ENCODE results near the gene NSG2. TPM values are rescaled to one million over a fixed set of nuclear protein-coding genes. Genes with fewer than 3 reads are reported as not detected.

The NSG2 gene
- total RNA-seq (0.20 and 0.33 TPM in 2 replicates), polyA plus RNA-seq (not detected in 2 replicates)

GRCh38 chr5:174045470-174046025, at the start of gene NSG2:
Gene NSG2, plus strand, starts transcription at chr5:174045706. Its CDS starts 1,050 bp downstream, at chr5:174046756.
- no peaks in the 10 kb centered on the region for H3K36me3 ChIP-seq (replicated peaks; ENCODE audit: insufficient read depth, low read depth)
- WGBS (ENCODE audit: low lambda C conversion rate, missing lambda C conversion rate) = 7% methylated on average over 17 of the region's 17 CpGs
- H3K9me2 ChIP-seq (replicated peaks; ENCODE audit: insufficient read depth) = no peaks in the 10 kb centered on the region
- H2AFZ ChIP-seq = no peak within 1 kb of the TSS
- TF ChIP-seq EZH2phosphoT487 (IDR thresholded peaks at IDR 0.05; ENCODE audit: low read depth, severe bottlenecking, unreplicated experiment) (no peak), CTCF (IDR thresholded peaks at IDR 0.05; ENCODE audit: poor library complexity) (peak; percentile 98), EZH2 (IDR thresholded peaks at IDR 0.05; ENCODE audit: borderline replicate concordance) (no peak)
- no peaks in the 10 kb centered on the region for H3K79me2 ChIP-seq
- no peaks in the 10 kb centered on the region for H3K4me1 ChIP-seq (ENCODE audit: insufficient read depth)
- no peaks in the 10 kb centered on the region for H4K20me1 ChIP-seq (ENCODE audit: insufficient read depth, poor library complexity, severe bottlenecking)
- no peaks in the 10 kb centered on the region for H3K27me3 ChIP-seq
- DNase-seq (ENCODE audit: low spot score) = peak; percentile 97
- H3K27ac ChIP-seq = no peak within 1 kb of the TSS
- H3K4me2 ChIP-seq = no peak within 1 kb of the TSS
- H3K9me3 ChIP-seq (ENCODE audit: low read depth) = no peaks in the 10 kb centered on the region
- H3K4me3 ChIP-seq = no peak within 1 kb of the TSS

GRCh38 chr5:173997331-173997730, 48.2 kb upstream of the NSG2 start:
- Histone ChIP-seq H4K20me1 (ENCODE audit: insufficient read depth, poor library complexity, severe bottlenecking) (no peaks in the 10 kb centered on the region), H3K27ac (no peak overlapping the region), H3K9me3 (ENCODE audit: low read depth) (no peaks in the 10 kb centered on the region), H3K36me3 (replicated peaks; ENCODE audit: insufficient read depth, low read depth) (no peaks in the 10 kb centered on the region), H3K9me2 (replicated peaks; ENCODE audit: insufficient read depth) (no peaks in the 10 kb centered on the region), H3K27me3 (peaks cover 15% of the 10 kb centered on the region), H3K4me3 (no peak overlapping the region), H3K4me1 (ENCODE audit: insufficient read depth) (no peaks in the 10 kb centered on the region), H3K79me2 (no peaks in the 10 kb centered on the region), H3K4me2 (no peak overlapping the region), H2AFZ (no peak overlapping the region)
- WGBS (ENCODE audit: low lambda C conversion rate, missing lambda C conversion rate) = 82% methylated on average over 4 of the region's 4 CpGs
- DNase-seq (ENCODE audit: low spot score) = no peak
- no peak for TF ChIP-seq EZH2phosphoT487 (IDR thresholded peaks at IDR 0.05; ENCODE audit: low read depth, severe bottlenecking, unreplicated experiment)
- TF ChIP-seq EZH2 (IDR thresholded peaks at IDR 0.05; ENCODE audit: borderline replicate concordance) = no peak
- TF ChIP-seq CTCF (IDR thresholded peaks at IDR 0.05; ENCODE audit: poor library complexity) = no peak

- DNase-seq (ENCODE audit: low spot score) = no peak
- 70% methylated on average over 4 of the region's 4 CpGs for WGBS (ENCODE audit: low lambda C conversion rate, missing lambda C conversion rate)
- H3K4me3 ChIP-seq = no peak overlapping the region
- H3K27me3 ChIP-seq = peaks cover 15% of the 10 kb centered on the region
- no peaks in the 10 kb centered on the region for H3K79me2 ChIP-seq
- no peaks in the 10 kb centered on the region for H3K4me1 ChIP-seq (ENCODE audit: insufficient read depth)
- H2AFZ ChIP-seq = no peak overlapping the region
- TF ChIP-seq EZH2 (IDR thresholded peaks at IDR 0.05; ENCODE audit: borderline replicate concordance) = no peak
- TF ChIP-seq EZH2phosphoT487 (IDR thresholded peaks at IDR 0.05; ENCODE audit: low read depth, severe bottlenecking, unreplicated experiment) = no peak
- TF ChIP-seq CTCF (IDR thresholded peaks at IDR 0.05; ENCODE audit: poor library complexity) = no peak
- H3K9me2 ChIP-seq (replicated peaks; ENCODE audit: insufficient read depth) = no peaks in the 10 kb centered on the region
- no peaks in the 10 kb centered on the region for H4K20me1 ChIP-seq (ENCODE audit: insufficient read depth, poor library complexity, severe bottlenecking)
- no peak overlapping the region for H3K27ac ChIP-seq
- no peaks in the 10 kb centered on the region for H3K9me3 ChIP-seq (ENCODE audit: low read depth)
- no peaks in the 10 kb centered on the region for H3K36me3 ChIP-seq (replicated peaks; ENCODE audit: insufficient read depth, low read depth)
- no peak overlapping the region for H3K4me2 ChIP-seq
Observed at GRCh38 chr5:173998531-173998930, 47.0 kb upstream of the NSG2 start.

All from hepatocyte (in vitro differentiated cells).